Measurements from ENCODE around the gene MGAT1. TPM values are rescaled to one million over a fixed set of nuclear protein-coding genes. Genes with fewer than 3 reads are reported as not detected.
A peak's percentile ranks its signal among the peaks of the same experiment; 100 is the strongest.
"Not testable (repeated sequence)": the region's sequence is repeated elsewhere in the genome, so short reads cannot be mapped to it uniquely, and the experiment has no call there.

MGAT1 gene
- total RNA-seq, 1 experiment from 2014 or later, result 104 TPM

DNA sequence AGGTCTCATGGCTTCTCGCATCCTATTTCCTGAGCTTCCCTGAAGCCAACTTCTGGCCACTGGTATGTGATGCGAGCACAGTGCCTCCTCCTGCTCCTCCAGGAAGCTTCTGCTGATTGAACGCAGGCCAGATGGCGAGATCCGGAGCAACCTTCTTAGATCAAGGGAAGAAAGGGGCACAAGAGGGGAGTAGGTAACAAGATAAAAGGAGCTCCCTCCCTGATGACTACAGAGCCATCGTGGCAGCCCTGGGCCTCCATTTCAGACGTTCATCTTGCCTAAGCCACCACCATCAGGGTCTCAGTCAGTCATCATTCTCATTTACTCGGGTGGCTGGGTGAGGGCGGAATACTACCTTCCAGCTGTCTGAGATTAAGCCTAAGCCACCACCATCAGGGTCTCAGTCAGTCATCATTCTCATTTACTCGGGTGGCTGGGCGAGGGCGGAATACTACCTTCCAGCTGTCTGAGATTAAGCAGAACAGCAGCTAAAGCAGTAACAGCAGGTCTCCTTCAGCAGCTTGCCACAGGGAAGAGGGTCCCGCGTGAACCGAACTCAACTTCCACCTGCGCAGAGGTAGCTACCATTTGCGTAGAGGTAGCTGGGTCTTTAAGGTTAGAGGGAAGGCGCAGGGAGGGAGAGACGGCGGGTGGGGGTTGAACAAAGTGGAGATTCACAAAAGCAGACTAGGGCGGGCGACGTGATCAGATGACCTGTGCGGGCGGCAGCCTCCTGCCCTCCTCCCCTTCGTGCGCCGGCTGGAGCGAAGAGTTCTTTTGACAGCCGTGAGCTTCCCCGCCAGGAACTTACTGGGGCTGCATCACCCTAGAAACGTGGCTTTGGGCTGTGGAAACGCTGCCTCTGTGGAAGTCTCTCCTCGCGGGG lies 27.9 kb upstream of the MGAT1 start:
- Histone ChIP-seq H3K9ac (ENCODE audit: low read length) (peak overlapping the region; percentile 94), H2AFZ (ENCODE audit: low read length) (peak overlapping the region; percentile 97), H3K4me2 (ENCODE audit: low read length) (peak overlapping the region; percentile 91), H3K9me3 (ENCODE audit: low read length) (peaks cover 8% of the 10 kb centered on the region; the same call in 1 of the 2 replicates), H4K20me1 (ENCODE audit: low read length) (no peaks in the 10 kb centered on the region), H3K27ac (ENCODE audit: low read length) (peak overlapping the region; percentile 65), H3K36me3 (ENCODE audit: low read depth, low read length) (peaks cover 14% of the 10 kb centered on the region; the same call in 1 of the 2 replicates), H3K79me2 (ENCODE audit: low read length) (peaks cover 26% of the 10 kb centered on the region), H3K27me3 (ENCODE audit: low read length) (no peaks in the 10 kb centered on the region), H3K4me3 (ENCODE audit: low read length) (peak overlapping the region; percentile 77), H3K9me2 (replicated peaks; ENCODE audit: low read length) (no peaks in the 10 kb centered on the region), H3K4me1 (ENCODE audit: insufficient read depth, low read length) (peaks cover 30% of the 10 kb centered on the region), H3F3A (ENCODE audit: low read length, unreplicated experiment) (peaks cover 5% of the 10 kb centered on the region)
- TF ChIP-seq, protein P1, sequence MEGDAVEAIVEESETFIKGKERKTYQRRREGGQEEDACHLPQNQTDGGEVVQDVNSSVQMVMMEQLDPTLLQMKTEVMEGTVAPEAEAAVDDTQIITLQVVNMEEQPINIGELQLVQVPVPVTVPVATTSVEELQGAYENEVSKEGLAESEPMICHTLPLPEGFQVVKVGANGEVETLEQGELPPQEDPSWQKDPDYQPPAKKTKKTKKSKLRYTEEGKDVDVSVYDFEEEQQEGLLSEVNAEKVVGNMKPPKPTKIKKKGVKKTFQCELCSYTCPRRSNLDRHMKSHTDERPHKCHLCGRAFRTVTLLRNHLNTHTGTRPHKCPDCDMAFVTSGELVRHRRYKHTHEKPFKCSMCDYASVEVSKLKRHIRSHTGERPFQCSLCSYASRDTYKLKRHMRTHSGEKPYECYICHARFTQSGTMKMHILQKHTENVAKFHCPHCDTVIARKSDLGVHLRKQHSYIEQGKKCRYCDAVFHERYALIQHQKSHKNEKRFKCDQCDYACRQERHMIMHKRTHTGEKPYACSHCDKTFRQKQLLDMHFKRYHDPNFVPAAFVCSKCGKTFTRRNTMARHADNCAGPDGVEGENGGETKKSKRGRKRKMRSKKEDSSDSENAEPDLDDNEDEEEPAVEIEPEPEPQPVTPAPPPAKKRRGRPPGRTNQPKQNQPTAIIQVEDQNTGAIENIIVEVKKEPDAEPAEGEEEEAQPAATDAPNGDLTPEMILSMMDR (conservative IDR thresholded peaks at IDR 0.05; ENCODE audit: low read depth, low read length), result no peak
- TF ChIP-seq EZH2phosphoT487 (IDR thresholded peaks at IDR 0.05; ENCODE audit: borderline replicate concordance, low read length), result no peak
- TF ChIP-seq EZH2 (IDR thresholded peaks at IDR 0.05; ENCODE audit: low read length, unreplicated experiment), result no peak
- intact Hi-C loops (cut with micrococcal nuclease), result loop anchor here (1.0 kb wide), 2 partner anchors 20 to 31 kb away; partner anchors contain the start of gene ZFP62
- DNase-seq (peak; percentile 35), ATAC-seq (peak; percentile 14)
- ChIA-PET CTCF (interaction anchor here (0.6 to 1.1 kb wide), 3 partner anchors 19 to 46 kb away, joined by 3 to 5 read pairs (median 3); no protein-coding TSS in a partner anchor), POLR2A (ENCODE audit: unreplicated experiment) (no interaction called here)
- BruUV-seq (replicated peaks), result no TSS peak

DNA sequence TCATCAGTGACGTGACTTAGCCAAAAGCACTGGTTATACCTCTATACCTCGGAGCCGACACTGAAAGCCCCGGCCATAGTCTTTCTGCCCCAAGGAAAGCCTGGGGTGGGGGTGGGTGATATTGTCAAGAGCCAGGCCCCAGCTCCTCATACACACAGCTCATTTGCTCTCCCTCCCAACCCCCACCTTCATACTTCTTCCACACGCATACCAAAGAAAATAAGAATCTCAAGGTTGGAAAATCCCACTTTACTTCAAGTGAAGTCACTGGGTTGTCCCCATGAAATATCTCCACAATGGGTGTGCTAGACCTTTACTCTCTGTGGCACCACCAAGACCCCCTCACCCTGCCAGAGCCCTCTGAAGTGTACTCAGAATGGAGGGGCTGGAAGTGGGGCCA lies 27.1 kb upstream of the MGAT1 start:
- H3K27ac ChIP-seq (ENCODE audit: low read length), result no peak overlapping the region
- peaks cover 34% of the 10 kb centered on the region for H3K4me1 ChIP-seq (ENCODE audit: insufficient read depth, low read length)
- DNase-seq (no peak), ATAC-seq (no peak)
- no peaks in the 10 kb centered on the region for H3K9me2 ChIP-seq (replicated peaks; ENCODE audit: low read length)
- no peak overlapping the region for H3K9ac ChIP-seq (ENCODE audit: low read length)
- 0 out of 2 replicates have a peak overlapping the region, but pooled peaks have one; percentile 77 for H3K4me3 ChIP-seq (ENCODE audit: low read length)
- H3K27me3 ChIP-seq (ENCODE audit: low read length), result no peaks in the 10 kb centered on the region
- peaks cover 5% of the 10 kb centered on the region for H3F3A ChIP-seq (ENCODE audit: low read length, unreplicated experiment)
- peaks cover 14% of the 10 kb centered on the region; the same call in 1 of the 2 replicates for H3K36me3 ChIP-seq (ENCODE audit: low read depth, low read length)
- no peak overlapping the region for H3K4me2 ChIP-seq (ENCODE audit: low read length)
- BruUV-seq (replicated peaks), result no TSS peak
- TF ChIP-seq, protein P1 (conservative IDR thresholded peaks at IDR 0.05; ENCODE audit: low read depth, low read length), result no peak
- TF ChIP-seq EZH2phosphoT487 (IDR thresholded peaks at IDR 0.05; ENCODE audit: borderline replicate concordance, low read length) (no peak), EZH2 (IDR thresholded peaks at IDR 0.05; ENCODE audit: low read length, unreplicated experiment) (no peak)
- H2AFZ ChIP-seq (ENCODE audit: low read length), result no peak overlapping the region
- CTCF ChIA-PET, result no interaction called here
- intact Hi-C loops (cut with micrococcal nuclease), result no loop called here
- H4K20me1 ChIP-seq (ENCODE audit: low read length), result no peaks in the 10 kb centered on the region
- H3K9me3 ChIP-seq (ENCODE audit: low read length), result peaks cover 8% of the 10 kb centered on the region; the same call in 1 of the 2 replicates
- peaks cover 26% of the 10 kb centered on the region for H3K79me2 ChIP-seq (ENCODE audit: low read length)
- POLR2A ChIA-PET (ENCODE audit: unreplicated experiment), result no interaction called here

DNA sequence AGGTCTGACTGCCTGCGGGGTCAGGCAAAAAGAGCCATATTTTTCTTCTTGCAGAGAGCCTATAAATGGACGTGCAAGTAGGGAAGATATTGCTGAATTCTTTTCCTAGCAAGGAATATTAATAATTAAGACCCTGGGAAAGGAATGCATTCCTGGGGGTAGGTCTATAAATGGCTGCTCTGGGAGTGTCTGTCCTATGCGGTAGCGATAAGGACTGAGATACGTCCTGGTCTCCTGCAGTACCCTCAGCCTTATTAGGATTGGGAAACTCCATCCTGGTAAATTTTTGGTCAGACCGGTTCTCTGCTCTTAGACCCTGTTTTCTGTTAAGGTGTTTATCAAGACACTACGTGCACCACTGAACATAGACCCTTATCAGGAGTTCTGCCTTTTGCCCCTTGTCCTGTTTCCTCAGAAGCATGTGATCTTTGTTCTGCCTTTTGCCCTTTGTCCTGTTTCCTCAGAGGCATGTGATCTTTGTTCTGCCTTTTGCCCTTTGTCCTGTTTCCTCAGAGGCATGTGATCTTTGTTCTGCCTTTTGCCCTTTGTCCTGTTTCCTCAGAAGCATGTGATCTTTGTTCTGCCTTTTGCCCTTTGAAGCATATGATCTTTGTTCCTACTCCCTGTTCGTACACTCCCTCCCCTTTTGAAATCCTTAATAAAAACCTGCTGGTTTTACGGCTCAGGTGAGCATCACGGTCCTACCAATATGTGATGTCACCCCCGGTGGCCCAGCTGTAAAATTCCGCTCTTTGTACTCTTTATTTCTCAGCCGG lies 26.3 kb upstream of the MGAT1 start:
- H3K27ac ChIP-seq (ENCODE audit: low read length); BruUV-seq (replicated peaks); H3K9ac ChIP-seq (ENCODE audit: low read length); H3K9me2 ChIP-seq (replicated peaks; ENCODE audit: low read length); H3K4me3 ChIP-seq (ENCODE audit: low read length); ATAC-seq; H3K4me2 ChIP-seq (ENCODE audit: low read length); H3K27me3 ChIP-seq (ENCODE audit: low read length); POLR2A ChIA-PET (ENCODE audit: unreplicated experiment); DNase-seq; H2AFZ ChIP-seq (ENCODE audit: low read length); H3K9me3 ChIP-seq (ENCODE audit: low read length); H3F3A ChIP-seq (ENCODE audit: low read length, unreplicated experiment); H4K20me1 ChIP-seq (ENCODE audit: low read length); CTCF ChIA-PET; intact Hi-C loops (cut with micrococcal nuclease): not testable (repeated sequence)
- Histone ChIP-seq H3K79me2 (ENCODE audit: low read length) (peaks cover 26% of the 10 kb centered on the region), H3K36me3 (ENCODE audit: low read depth, low read length) (peaks cover 11% of the 10 kb centered on the region; the same call in 1 of the 2 replicates), H3K4me1 (ENCODE audit: insufficient read depth, low read length) (peaks cover 34% of the 10 kb centered on the region)

DNA sequence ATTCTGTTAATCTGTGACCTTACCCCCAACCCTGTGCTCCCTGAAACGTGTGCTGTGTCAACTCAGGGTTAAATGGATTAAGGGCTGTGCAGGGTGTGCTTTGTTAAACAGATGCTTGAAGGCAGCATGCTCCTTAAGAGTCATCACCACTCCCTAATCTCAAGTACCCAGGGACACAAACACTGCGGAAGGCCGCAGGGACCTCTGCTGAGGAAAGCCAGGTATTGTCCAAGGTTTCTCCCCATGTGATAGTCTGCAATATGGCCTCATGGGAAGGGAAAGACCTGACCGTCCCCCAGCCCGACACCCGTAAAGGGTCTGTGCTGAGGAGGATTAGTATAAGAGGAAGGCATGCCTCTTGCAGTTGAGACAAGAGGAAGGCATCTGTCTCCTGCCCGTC lies 24.8 kb upstream of the MGAT1 start:
- ATAC-seq; intact Hi-C loops (cut with micrococcal nuclease); H3K27ac ChIP-seq (ENCODE audit: low read length); H3K27me3 ChIP-seq (ENCODE audit: low read length); BruUV-seq (replicated peaks); H3K9me2 ChIP-seq (replicated peaks; ENCODE audit: low read length); H3K4me3 ChIP-seq (ENCODE audit: low read length); H4K20me1 ChIP-seq (ENCODE audit: low read length); POLR2A ChIA-PET (ENCODE audit: unreplicated experiment); DNase-seq; H3K9me3 ChIP-seq (ENCODE audit: low read length); H3F3A ChIP-seq (ENCODE audit: low read length, unreplicated experiment); CTCF ChIA-PET; H3K4me2 ChIP-seq (ENCODE audit: low read length); H3K9ac ChIP-seq (ENCODE audit: low read length); H2AFZ ChIP-seq (ENCODE audit: low read length): not testable (repeated sequence)
- peaks cover 20% of the 10 kb centered on the region for H3K79me2 ChIP-seq (ENCODE audit: low read length)
- H3K4me1 ChIP-seq (ENCODE audit: insufficient read depth, low read length), result peaks cover 30% of the 10 kb centered on the region
- H3K36me3 ChIP-seq (ENCODE audit: low read depth, low read length), result peaks cover 11% of the 10 kb centered on the region; the same call in 1 of the 2 replicates

Measured in PC-3 (cell line).